Loucy (cell line): ENCODE data around the gene NMT1.

Experiments used
- H2AFZ ChIP-seq: fragments of 200-600 bp; sonication (generic); 2 replicates; pipeline ENCODE4 v1.6.0; 2016; ENCODE audit warnings: antibody characterized with exemption, mild to moderate bottlenecking, low read length, moderate library complexity
- H3F3A ChIP-seq: fragments of 200-600 bp; 2 replicates; pipeline ENCODE4 v1.6.0; 2016; ENCODE audit warnings: antibody characterized with exemption, low read depth, mild to moderate bottlenecking
- H3K27me3 ChIP-seq: fragments of 200-600 bp; sonication (generic); 2 replicates; pipeline ENCODE4 v1.6.1; 2014; ENCODE audit warnings: low read length, mild to moderate bottlenecking; ENCODE audit not compliant: insufficient read depth, poor library complexity, severe bottlenecking
- H3K36me3 ChIP-seq: fragments of 200-600 bp; sonication (generic); 2 replicates; pipeline ENCODE4 v1.6.1; 2016; ENCODE audit warnings: low read length; ENCODE audit not compliant: insufficient read depth
- H3K4me1 ChIP-seq: fragments of 200-600 bp; sonication (generic); 2 replicates; pipeline ENCODE4 v1.5.1; 2014; ENCODE audit warnings: low read length, mild to moderate bottlenecking; ENCODE audit not compliant: insufficient read depth, poor library complexity, severe bottlenecking
- H3K4me2 ChIP-seq: fragments of 200-600 bp; sonication (generic); 2 replicates; pipeline ENCODE4 v1.6.0; 2014; ENCODE audit warnings: antibody characterized with exemption, low read length, low read depth, mild to moderate bottlenecking; ENCODE audit not compliant: poor library complexity, severe bottlenecking
- H3K4me3 ChIP-seq: fragments of 200-600 bp; sonication (generic); 2 replicates; pipeline ENCODE4 v1.5.1; 2014; ENCODE audit warnings: low read length, mild to moderate bottlenecking, mixed read lengths; ENCODE audit not compliant: poor library complexity, severe bottlenecking
- H3K79me2 ChIP-seq: fragments of 200-600 bp; sonication (generic); 2 replicates; pipeline ENCODE4 v1.6.1; 2014; ENCODE audit warnings: low read length; ENCODE audit not compliant: insufficient read depth
- H3K9ac ChIP-seq: fragments of 200-600 bp; sonication (generic); 2 replicates; pipeline ENCODE4 v1.6.0; 2014; ENCODE audit warnings: mild to moderate bottlenecking, low read depth, low read length, moderate library complexity; ENCODE audit not compliant: poor library complexity, severe bottlenecking
- H3K9me2 ChIP-seq: fragments of 200-600 bp; sonication (generic); replicated peaks from 2 replicates; pipeline ENCODE4 v1.6.1; 2016; ENCODE audit warnings: low read depth, low read length, mixed read lengths
- H3K9me3 ChIP-seq: fragments of 200-600 bp; sonication (generic); 2 replicates; pipeline ENCODE4 v1.6.1; 2014; ENCODE audit warnings: mild to moderate bottlenecking, antibody characterized with exemption, low read length, low read depth; ENCODE audit not compliant: insufficient read depth
- H4K20me1 ChIP-seq: fragments of 200-600 bp; sonication (generic); 2 replicates; pipeline ENCODE4 v1.6.0; 2014; ENCODE audit warnings: antibody characterized with exemption, low read length, mild to moderate bottlenecking; ENCODE audit not compliant: insufficient read depth, poor library complexity, severe bottlenecking
- EZH2phosphoT487 ChIP-seq: fragments of 200-600 bp; IDR thresholded peaks from 2 replicates; pipeline ENCODE4 v1.6.1; 2018; ENCODE audit warnings: antibody characterized with exemption, mild to moderate bottlenecking, moderate library complexity, borderline replicate concordance
- TF ChIP-seq, protein P1 (sequence below): fragments of 200-600 bp; sonication (generic); conservative IDR thresholded peaks from 2 replicates; pipeline ENCODE4 v1.5.1; 2014; ENCODE audit warnings: mild to moderate bottlenecking, antibody characterized with exemption, low read length

The NMT1 gene

DNA sequence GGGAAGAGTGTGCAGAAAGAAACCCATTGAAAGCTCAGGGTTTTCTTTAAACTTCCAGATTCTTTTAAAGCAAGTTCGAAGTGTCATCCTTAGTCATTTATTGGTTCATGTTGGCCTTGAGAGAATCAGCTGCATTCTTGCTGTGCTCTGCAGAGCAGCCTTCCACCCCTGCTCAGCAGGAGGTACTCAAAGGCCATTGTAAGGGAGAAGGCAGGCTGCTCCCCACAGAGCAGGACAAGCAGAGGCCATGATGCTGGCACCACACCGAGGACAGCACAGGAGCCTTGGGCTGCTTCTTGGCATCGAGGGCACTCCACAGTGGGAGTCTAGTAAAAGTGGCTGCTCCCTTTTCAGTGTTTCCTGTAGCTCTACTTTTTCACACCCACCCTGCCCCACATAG, 29.6 kb downstream of the NMT1 start:
- no peaks in the 10 kb centered on the region for H3K4me1 ChIP-seq
- H3K9me3 ChIP-seq = no peaks in the 10 kb centered on the region
- H3K36me3 ChIP-seq = peaks cover 76% of the 10 kb centered on the region; the same call in 1 of the 2 replicates
- H3K79me2 ChIP-seq = no peaks in the 10 kb centered on the region
- no peaks in the 10 kb centered on the region for H3K27me3 ChIP-seq
- no peak overlapping the region for H2AFZ ChIP-seq
- H3F3A ChIP-seq = no peaks in the 10 kb centered on the region
- no peak overlapping the region for H3K4me2 ChIP-seq
- no peak overlapping the region for H3K4me3 ChIP-seq
- no peak for TF ChIP-seq EZH2phosphoT487
- H3K9ac ChIP-seq = no peak overlapping the region
- no peaks in the 10 kb centered on the region for H3K9me2 ChIP-seq
- H4K20me1 ChIP-seq = no peaks in the 10 kb centered on the region

DNA sequence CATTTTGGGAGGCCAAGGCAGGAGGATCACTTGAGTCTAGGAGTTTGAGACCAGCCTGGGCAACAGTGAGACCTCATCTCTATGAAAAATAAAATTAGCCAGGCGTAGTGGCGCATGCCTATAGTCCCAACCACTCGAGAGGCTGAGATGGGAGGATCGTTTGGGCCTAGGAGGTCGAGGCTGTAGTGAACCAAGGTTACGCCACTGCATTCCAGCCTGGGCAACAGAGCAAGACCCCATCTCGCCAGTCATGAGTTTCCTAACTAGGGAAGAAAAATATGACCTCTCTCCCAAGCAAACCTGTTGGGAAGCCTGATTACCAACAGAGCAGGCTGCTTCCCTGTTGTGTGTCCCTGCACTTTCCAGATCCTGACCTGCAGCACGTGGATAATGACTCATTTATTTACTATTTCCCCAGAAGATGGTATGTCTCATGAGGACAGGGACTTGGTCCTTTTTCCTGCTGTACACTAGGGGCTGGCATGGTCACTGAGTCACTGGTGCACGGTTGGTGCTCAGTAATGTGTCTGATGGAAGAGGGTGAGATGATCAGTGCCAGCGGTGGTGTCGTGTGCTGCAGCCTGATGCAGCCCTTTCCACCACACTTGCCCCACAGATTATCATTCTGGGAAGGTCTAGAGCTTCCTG, 30.8 kb downstream of the NMT1 start:
- no peak overlapping the region for H3K4me2 ChIP-seq
- H3F3A ChIP-seq = no peaks in the 10 kb centered on the region
- no peak for TF ChIP-seq EZH2phosphoT487
- TF ChIP-seq, protein P1, sequence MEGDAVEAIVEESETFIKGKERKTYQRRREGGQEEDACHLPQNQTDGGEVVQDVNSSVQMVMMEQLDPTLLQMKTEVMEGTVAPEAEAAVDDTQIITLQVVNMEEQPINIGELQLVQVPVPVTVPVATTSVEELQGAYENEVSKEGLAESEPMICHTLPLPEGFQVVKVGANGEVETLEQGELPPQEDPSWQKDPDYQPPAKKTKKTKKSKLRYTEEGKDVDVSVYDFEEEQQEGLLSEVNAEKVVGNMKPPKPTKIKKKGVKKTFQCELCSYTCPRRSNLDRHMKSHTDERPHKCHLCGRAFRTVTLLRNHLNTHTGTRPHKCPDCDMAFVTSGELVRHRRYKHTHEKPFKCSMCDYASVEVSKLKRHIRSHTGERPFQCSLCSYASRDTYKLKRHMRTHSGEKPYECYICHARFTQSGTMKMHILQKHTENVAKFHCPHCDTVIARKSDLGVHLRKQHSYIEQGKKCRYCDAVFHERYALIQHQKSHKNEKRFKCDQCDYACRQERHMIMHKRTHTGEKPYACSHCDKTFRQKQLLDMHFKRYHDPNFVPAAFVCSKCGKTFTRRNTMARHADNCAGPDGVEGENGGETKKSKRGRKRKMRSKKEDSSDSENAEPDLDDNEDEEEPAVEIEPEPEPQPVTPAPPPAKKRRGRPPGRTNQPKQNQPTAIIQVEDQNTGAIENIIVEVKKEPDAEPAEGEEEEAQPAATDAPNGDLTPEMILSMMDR = no peak
- no peak overlapping the region for H3K4me3 ChIP-seq
- no peaks in the 10 kb centered on the region for H4K20me1 ChIP-seq
- H3K9me3 ChIP-seq = no peaks in the 10 kb centered on the region
- H3K79me2 ChIP-seq = no peaks in the 10 kb centered on the region
- no peak overlapping the region for H2AFZ ChIP-seq
- no peaks in the 10 kb centered on the region for H3K9me2 ChIP-seq
- no peak overlapping the region for H3K9ac ChIP-seq
- peaks cover 80% of the 10 kb centered on the region; the same call in 1 of the 2 replicates for H3K36me3 ChIP-seq
- no peaks in the 10 kb centered on the region for H3K27me3 ChIP-seq
- H3K4me1 ChIP-seq = no peaks in the 10 kb centered on the region

DNA sequence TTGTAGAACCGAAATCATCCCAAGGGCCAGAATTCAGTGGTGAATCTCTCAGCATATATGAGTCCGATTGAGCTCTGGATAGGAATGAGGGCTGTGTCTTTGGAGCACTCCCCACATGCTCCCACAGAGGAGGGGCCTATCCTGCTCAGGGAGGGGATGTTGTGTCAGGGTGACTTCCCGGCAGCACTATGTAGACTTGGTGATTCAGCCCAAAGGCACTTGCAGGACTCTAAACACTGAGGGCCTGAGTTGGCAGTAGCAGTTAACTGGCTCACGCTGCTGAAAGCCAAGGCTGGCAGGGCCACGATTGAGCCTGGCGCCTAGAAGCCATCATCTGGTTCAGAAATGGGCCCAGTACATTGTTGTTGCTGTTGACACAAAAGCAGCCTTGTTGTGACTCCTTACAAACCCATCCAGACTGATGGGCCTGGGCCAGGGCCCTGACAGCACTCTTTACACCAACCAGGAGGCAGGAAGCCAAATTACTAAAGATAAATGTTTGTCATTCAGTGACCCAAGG, 31.9 kb downstream of the NMT1 start:
- Histone ChIP-seq H3K4me2 (no peak overlapping the region), H3K27me3 (no peaks in the 10 kb centered on the region), H3K4me3 (no peak overlapping the region), H3K9me3 (no peaks in the 10 kb centered on the region), H4K20me1 (no peaks in the 10 kb centered on the region), H2AFZ (no peak overlapping the region), H3K9me2 (no peaks in the 10 kb centered on the region), H3K36me3 (peaks cover 80% of the 10 kb centered on the region; the same call in 1 of the 2 replicates), H3K9ac (no peak overlapping the region), H3F3A (no peaks in the 10 kb centered on the region), H3K79me2 (no peaks in the 10 kb centered on the region), H3K4me1 (no peaks in the 10 kb centered on the region)
- TF ChIP-seq EZH2phosphoT487 = no peak
- TF ChIP-seq, protein P1 = no peak
